Trophoblast cell (in vitro differentiated cells and primary cell): ENCODE measurements around the gene ENTR1.

Source experiments
- DNase-seq, 2 donors: peaks; one replicate each; pipeline ENCODE4 v3.0.0-alpha.2; 2016
- H2AFZ ChIP-seq: 2 replicates; pipeline ENCODE4 v1.6.1; 2013; ENCODE audit warnings: low read length, moderate library complexity, mild to moderate bottlenecking; ENCODE audit not compliant: insufficient read depth, poor library complexity
- H2AK5ac ChIP-seq: 2 replicates; pipeline ENCODE4 v1.6.1; 2013; ENCODE audit warnings: mild to moderate bottlenecking, low read length
- H2BK120ac ChIP-seq: 2 replicates; pipeline ENCODE4 v1.6.1; 2013; ENCODE audit warnings: low read length, mild to moderate bottlenecking, moderate library complexity; ENCODE audit not compliant: insufficient read depth, poor library complexity
- H2BK12ac ChIP-seq: 2 replicates; pipeline ENCODE4 v1.6.1; 2013; ENCODE audit warnings: mild to moderate bottlenecking, low read length, moderate library complexity
- H2BK5ac ChIP-seq: 2 replicates; pipeline ENCODE4 v1.6.1; 2013; ENCODE audit warnings: low read length, low read depth, moderate library complexity, mild to moderate bottlenecking; ENCODE audit not compliant: poor library complexity
- H3K14ac ChIP-seq: 2 replicates; pipeline ENCODE4 v1.6.1; 2013; ENCODE audit warnings: mild to moderate bottlenecking, low read length
- H3K18ac ChIP-seq: 2 replicates; pipeline ENCODE4 v1.6.1; 2013; ENCODE audit warnings: mild to moderate bottlenecking, low read length
- H3K23ac ChIP-seq: 2 replicates; pipeline ENCODE4 v1.6.1; 2013; ENCODE audit warnings: low read length
- H3K27ac ChIP-seq: 2 replicates; pipeline ENCODE4 v1.5.1; 2013; ENCODE audit warnings: low read depth, mild to moderate bottlenecking, inconsistent platforms, low read length, moderate library complexity
- H3K27me3 ChIP-seq: 2 replicates; pipeline ENCODE4 v1.6.1; 2013; ENCODE audit warnings: inconsistent platforms, mild to moderate bottlenecking, low read length, moderate library complexity; ENCODE audit not compliant: insufficient read depth
- H3K36me3 ChIP-seq, 2 experiments: 1 replicate in 1 of 2; 2 replicates in 1 of 2; pipeline ENCODE4 v1.6.1; 2013; ENCODE audit warnings: low read length in 2 of 2, mild to moderate bottlenecking in 2 of 2, moderate library complexity in 1 of 2; ENCODE audit not compliant: insufficient read depth in 2 of 2, control insufficient read depth in 1 of 2
- H3K4ac ChIP-seq: 2 replicates; pipeline ENCODE4 v1.6.1; 2013; ENCODE audit warnings: low read depth, mild to moderate bottlenecking, low read length, moderate library complexity
- H3K4me1 ChIP-seq, 2 experiments: 1 replicate in 1 of 2; 2 replicates in 1 of 2; pipeline ENCODE4 v1.6.1; 2013; ENCODE audit warnings: low read length in 2 of 2, mild to moderate bottlenecking in 2 of 2, moderate library complexity in 1 of 2; ENCODE audit not compliant: insufficient read depth in 2 of 2, control insufficient read depth in 1 of 2
- H3K4me2 ChIP-seq: 2 replicates; pipeline ENCODE4 v1.6.1; 2013; ENCODE audit warnings: inconsistent platforms, mild to moderate bottlenecking, low read length, moderate library complexity
- H3K4me3 ChIP-seq: 2 replicates; pipeline ENCODE4 v1.5.1; 2013; ENCODE audit warnings: mild to moderate bottlenecking, low read depth, low read length, inconsistent platforms
- H3K79me1 ChIP-seq: one replicate; pipeline ENCODE4 v1.6.1; 2013; ENCODE audit warnings: low read length
- H3K79me2 ChIP-seq: 2 replicates; pipeline ENCODE4 v1.6.1; 2013; ENCODE audit warnings: low read length, mild to moderate bottlenecking; ENCODE audit not compliant: control insufficient read depth, insufficient read depth, poor library complexity
- H3K9ac ChIP-seq: 2 replicates; pipeline ENCODE4 v1.6.1; 2013; ENCODE audit warnings: mild to moderate bottlenecking, low read length
- H3K9me3 ChIP-seq: 2 replicates; pipeline ENCODE4 v1.6.1; 2013; ENCODE audit warnings: low read depth, mild to moderate bottlenecking, control low read depth, inconsistent platforms, low read length; ENCODE audit not compliant: insufficient read depth
- H4K12ac ChIP-seq: 2 replicates; pipeline ENCODE4 v1.6.1; 2013; ENCODE audit warnings: low read depth, mild to moderate bottlenecking, low read length, moderate library complexity
- H4K8ac ChIP-seq: 2 replicates; pipeline ENCODE4 v1.6.1; 2013; ENCODE audit warnings: low read depth, mild to moderate bottlenecking, low read length, moderate library complexity
- H4K91ac ChIP-seq: one replicate; pipeline ENCODE4 v1.6.1; 2013; ENCODE audit warnings: low read depth, mild to moderate bottlenecking, low read length, moderate library complexity
- WGBS: extraction: QIAGEN DNeasy Blood & Tissue Kit; methylation state at CpG from one replicate; pipeline ENCODE4 v1.1.7; 2013; ENCODE audit warnings: missing lambda C conversion rate; ENCODE audit not compliant: insufficient read length, insufficient coverage; ENCODE audit errors: extremely low coverage; 5-methylcytosine and 5-hydroxymethylcytosine counted together

ENTR1 gene

DNA sequence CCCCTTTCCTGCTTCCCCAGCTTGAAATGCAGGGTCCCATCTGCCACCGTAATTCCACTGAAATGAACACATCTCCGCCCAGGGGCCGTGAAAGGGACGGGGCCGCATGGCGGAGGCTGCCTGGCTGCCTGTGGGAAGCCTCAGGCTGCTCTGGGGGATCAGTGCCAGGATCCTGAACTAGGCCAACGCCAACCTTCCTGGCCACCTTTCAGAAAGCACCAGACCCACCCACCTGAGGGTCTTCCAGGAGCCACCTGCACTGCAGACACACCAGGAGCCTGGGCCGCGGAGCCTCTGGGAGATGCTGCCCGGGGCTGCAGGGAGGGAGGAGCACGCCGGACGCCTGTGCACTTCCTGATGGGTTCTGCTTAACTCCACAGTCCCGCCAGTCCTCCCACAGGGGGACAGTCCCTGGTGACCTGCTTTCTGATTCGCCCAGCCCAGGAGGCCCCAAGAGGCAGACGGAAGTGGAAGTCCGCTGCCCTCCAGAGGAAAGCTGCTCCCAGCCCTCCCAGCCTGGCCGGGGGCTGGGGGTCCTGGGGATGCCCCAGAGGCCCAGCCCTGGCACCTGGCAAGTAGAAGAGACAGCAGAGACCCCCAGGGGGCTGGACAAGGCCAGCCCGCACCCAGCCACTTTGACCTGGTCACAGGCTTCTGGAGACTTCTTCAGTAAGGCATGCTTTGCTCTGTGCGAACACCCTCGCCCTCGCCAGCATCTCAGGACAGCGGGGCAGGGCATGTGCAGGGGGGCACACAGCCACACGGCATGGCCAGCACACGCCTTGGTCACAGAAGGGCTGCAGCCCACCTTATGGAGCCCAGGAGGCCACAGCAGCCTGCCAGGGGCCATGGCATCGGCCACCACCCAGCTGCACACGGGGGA lies 36.9 kb downstream of the ENTR1 start, which contains the start of gene CARD9:
Gene CARD9, minus strand, starts transcription at position 370 of the 883 bp plus-strand sequence. CDS start 1,591 bp downstream, outside the sequence.
- peak within 1 kb of the TSS; percentile 36 for H4K12ac ChIP-seq
- H2BK120ac ChIP-seq: peak within 1 kb of the TSS; percentile 35
- H3K18ac ChIP-seq: peak within 1 kb of the TSS; percentile 38
- H3K9ac ChIP-seq: no peak within 1 kb of the TSS
- H3K4me2 ChIP-seq: no peak within 1 kb of the TSS
- H2AFZ ChIP-seq: peak within 1 kb of the TSS; percentile 12
- H3K9me3 ChIP-seq: no peaks in the 10 kb centered on the region
- H4K91ac ChIP-seq: peak within 1 kb of the TSS; percentile 81
- H3K4ac ChIP-seq: peak within 1 kb of the TSS; percentile 22
- H3K27ac ChIP-seq: peak within 1 kb of the TSS; percentile 49
- peak within 1 kb of the TSS; percentile 52 for H3K14ac ChIP-seq
- no peaks in the 10 kb centered on the region for H3K27me3 ChIP-seq
- WGBS: no CpG with 5 or more reads among the region's 27 CpGs
- H3K4me1 ChIP-seq: peaks cover 21 to 35% of the 10 kb centered on the region in 2 experiments
- peak within 1 kb of the TSS; percentile 71 for H4K8ac ChIP-seq
- DNase-seq: peak in 1 of 2 donors; percentile 16
- peaks cover 29 to 32% of the 10 kb centered on the region in 2 experiments for H3K36me3 ChIP-seq
- peaks cover 2% of the 10 kb centered on the region for H3K79me2 ChIP-seq
- H2BK5ac ChIP-seq: peak within 1 kb of the TSS; percentile 71
- no peak within 1 kb of the TSS for H3K4me3 ChIP-seq
- peak within 1 kb of the TSS; percentile 14 for H2BK12ac ChIP-seq
- peaks cover 11% of the 10 kb centered on the region for H3K79me1 ChIP-seq
- H2AK5ac ChIP-seq: peak within 1 kb of the TSS; percentile 32
- H3K23ac ChIP-seq: no peak within 1 kb of the TSS

DNA sequence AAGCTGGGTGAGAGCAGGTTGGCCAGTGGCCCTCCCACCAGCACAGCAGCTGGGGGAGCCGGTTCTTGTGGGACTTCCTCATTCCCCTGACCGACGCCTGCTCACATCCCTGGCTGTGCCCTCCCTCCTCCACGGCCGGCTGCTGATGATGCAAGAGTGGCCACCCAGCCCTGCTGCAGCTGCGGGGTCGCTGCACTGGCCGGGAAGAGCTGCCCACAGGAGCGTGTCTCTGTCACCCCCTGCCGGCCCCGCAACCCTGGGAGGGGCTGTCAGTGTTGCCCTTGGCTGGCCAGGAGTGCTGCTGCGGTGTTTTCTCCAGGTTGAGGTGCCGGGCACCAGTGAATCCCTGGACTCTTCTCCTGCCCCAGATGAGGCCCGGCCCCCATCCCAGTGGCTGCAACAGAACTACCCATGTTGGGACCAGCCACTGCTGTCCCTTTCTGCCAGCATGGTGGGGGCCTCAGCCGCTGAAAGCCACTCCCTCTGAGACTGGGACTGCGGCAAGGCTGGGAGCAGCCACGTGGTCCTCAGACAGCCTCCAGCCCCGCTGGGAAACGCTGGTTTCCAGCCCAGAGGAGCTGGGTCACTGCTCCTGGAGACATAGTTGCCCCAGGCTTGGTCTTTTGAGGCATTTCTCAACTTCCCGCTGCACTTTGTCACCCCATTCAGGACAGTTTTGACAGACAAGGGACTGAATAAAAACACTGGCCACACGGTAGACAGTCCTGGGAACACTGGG lies 37.7 kb downstream of the ENTR1 start:
- Histone ChIP-seq H3K9me3 (no peaks in the 10 kb centered on the region), H3K27me3 (no peaks in the 10 kb centered on the region), H3K14ac (peak overlapping the region; percentile 52), H3K4ac (peak overlapping the region; percentile 22), H2BK12ac (peak overlapping the region; percentile 27), H2AFZ (peak overlapping the region; percentile 12), H3K4me3 (no peak overlapping the region), H3K79me2 (peaks cover 2% of the 10 kb centered on the region), H4K8ac (peak overlapping the region; percentile 81), H3K27ac (peak overlapping the region; percentile 49), H4K12ac (peak overlapping the region; percentile 36), H4K91ac (peak overlapping the region; percentile 81), H3K4me1 (peaks cover 21 to 35% of the 10 kb centered on the region in 2 experiments), H2BK5ac (peak overlapping the region; percentile 71), H3K4me2 (no peak overlapping the region), H3K9ac (no peak overlapping the region), H3K79me1 (peaks cover 11% of the 10 kb centered on the region), H3K36me3 (peaks cover 21 to 26% of the 10 kb centered on the region in 2 experiments), H2AK5ac (peak overlapping the region; percentile 32), H3K18ac (peak overlapping the region; percentile 58), H2BK120ac (peak overlapping the region; percentile 35), H3K23ac (no peak overlapping the region)
- WGBS: no CpG with 5 or more reads among the region's 21 CpGs
- peak; percentile 77 to 88 for DNase-seq

GRCh38 chr9:136372006-136372405 lies 38.4 kb downstream of the ENTR1 start:
- Histone ChIP-seq H4K8ac (peak overlapping the region; percentile 81), H3K23ac (no peak overlapping the region), H3K14ac (peak overlapping the region; percentile 52), H2BK5ac (no peak overlapping the region), H3K79me1 (peaks cover 11% of the 10 kb centered on the region), H2BK12ac (peak overlapping the region; percentile 27), H3K27me3 (no peaks in the 10 kb centered on the region), H3K4me2 (no peak overlapping the region), H3K36me3 (peaks cover 15 to 18% of the 10 kb centered on the region in 2 experiments), H3K4ac (no peak overlapping the region), H3K4me3 (no peak overlapping the region), H2AK5ac (peak overlapping the region; percentile 31), H3K9ac (no peak overlapping the region), H3K27ac (peak overlapping the region; percentile 19), H4K91ac (peak overlapping the region; percentile 40), H3K4me1 (peaks cover 21 to 35% of the 10 kb centered on the region in 2 experiments), H3K9me3 (no peaks in the 10 kb centered on the region), H2AFZ (peak overlapping the region; percentile 12), H3K18ac (peak overlapping the region; percentile 58), H3K79me2 (peaks cover 2% of the 10 kb centered on the region), H2BK120ac (peak overlapping the region; percentile 29), H4K12ac (peak overlapping the region; percentile 17)
- WGBS: no CpG with 5 or more reads among the region's 21 CpGs
- no peak for DNase-seq

DNA sequence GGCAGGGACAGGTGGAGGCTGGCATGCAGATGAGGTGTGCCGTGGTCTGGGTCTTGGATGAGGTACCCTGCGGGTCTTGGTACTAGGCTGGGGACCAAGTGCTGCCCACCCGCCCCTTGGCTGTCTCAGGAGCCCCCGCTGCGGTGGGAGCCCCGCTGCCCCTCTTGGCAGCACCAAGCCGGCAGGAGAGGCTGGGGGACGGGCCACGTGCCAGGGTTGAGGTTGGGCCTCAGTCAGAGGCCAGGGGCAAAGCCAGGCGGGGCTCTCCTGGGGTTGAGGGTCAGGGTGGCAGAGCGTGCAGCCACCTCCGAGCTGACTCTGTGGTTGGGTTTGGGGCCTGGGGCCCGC lies 38.9 kb downstream of the ENTR1 start:
- DNase-seq: no peak
- H4K8ac ChIP-seq: no peak overlapping the region
- no peak overlapping the region for H3K14ac ChIP-seq
- peaks cover 12 to 15% of the 10 kb centered on the region in 2 experiments for H3K36me3 ChIP-seq
- no peak overlapping the region for H4K12ac ChIP-seq
- H2BK12ac ChIP-seq: no peak overlapping the region
- H2BK120ac ChIP-seq: no peak overlapping the region
- no peaks in the 10 kb centered on the region for H3K9me3 ChIP-seq
- no peak overlapping the region for H3K27ac ChIP-seq
- H2BK5ac ChIP-seq: no peak overlapping the region
- H2AK5ac ChIP-seq: no peak overlapping the region
- no peak overlapping the region for H3K18ac ChIP-seq
- no peak overlapping the region for H2AFZ ChIP-seq
- H3K9ac ChIP-seq: no peak overlapping the region
- H4K91ac ChIP-seq: no peak overlapping the region
- H3K4ac ChIP-seq: no peak overlapping the region
- peaks cover 2% of the 10 kb centered on the region for H3K79me2 ChIP-seq
- H3K23ac ChIP-seq: no peak overlapping the region
- peaks cover 11% of the 10 kb centered on the region for H3K79me1 ChIP-seq
- H3K4me1 ChIP-seq: peaks cover 21 to 35% of the 10 kb centered on the region in 2 experiments
- no peak overlapping the region for H3K4me2 ChIP-seq
- no peak overlapping the region for H3K4me3 ChIP-seq
- no CpG with 5 or more reads among the region's 13 CpGs for WGBS
- no peaks in the 10 kb centered on the region for H3K27me3 ChIP-seq
